Activated naive CD8-positive, alpha-beta T cell treated with anti-CD3 and anti-CD28 coated beads for 36 hours (primary cell): ENCODE data around the gene IL1RL2. TPM values are rescaled to one million over a fixed set of nuclear protein-coding genes. Genes with fewer than 3 reads are reported as not detected.
A peak's percentile ranks its signal among the peaks of the same experiment; 100 is the strongest.

Source experiments
- DNase-seq: peaks from one replicate; pipeline ENCODE4 v3.0.0; 2021
- H3K27ac Mint-ChIP-seq: one replicate; pipeline ENCODE4 v1.8.0; 2022; ENCODE audit warnings: mild to moderate bottlenecking, moderate library complexity, mixed read lengths
- H3K27me3 Mint-ChIP-seq: one replicate; pipeline ENCODE4 v1.8.0; 2022; ENCODE audit warnings: mild to moderate bottlenecking, mixed read lengths
- H3K36me3 Mint-ChIP-seq: one replicate; pipeline ENCODE4 v1.8.0; 2021; ENCODE audit warnings: mild to moderate bottlenecking, mixed read lengths
- H3K4me1 Mint-ChIP-seq: one replicate; pipeline ENCODE4 v1.8.0; 2021; ENCODE audit warnings: mixed read lengths
- H3K4me3 Mint-ChIP-seq: one replicate; pipeline ENCODE4 v1.8.0; 2022; ENCODE audit warnings: mild to moderate bottlenecking, moderate library complexity, mixed read lengths
- H3K9me3 Mint-ChIP-seq: one replicate; pipeline ENCODE4 v1.8.0; 2022; ENCODE audit warnings: mixed read lengths
- total RNA-seq, 2 experiments: library from RNA; stranded (reverse); gene quantifications; one replicate each; pipeline ENCODE4 v1.2.3, GENCODE V29; 2021

The IL1RL2 gene
- total RNA-seq = under 1 TPM in 1 of 2 experiments, not detected in 1; 0.25 TPM

GRCh38 chr2:102186791-102187495 lies at the start of gene IL1RL2:
Gene IL1RL2 (plus strand): TSS chr2:102187023. CDS start chr2:102187868, 845 bp downstream.
- no peak for DNase-seq
- Mint-ChIP-seq H3K4me1 (peaks cover 11% of the 10 kb centered on the region), H3K36me3 (peaks cover 6% of the 10 kb centered on the region), H3K4me3 (peak within 1 kb of the TSS; percentile 76), H3K27me3 (peaks cover 39% of the 10 kb centered on the region), H3K9me3 (peaks cover 6% of the 10 kb centered on the region), H3K27ac (peak within 1 kb of the TSS; percentile 85)

GRCh38 chr2:102137138-102137537 lies 49.7 kb upstream of the IL1RL2 start:
- Mint-ChIP-seq H3K27me3 (peaks cover 22% of the 10 kb centered on the region), H3K9me3 (peaks cover 30% of the 10 kb centered on the region), H3K27ac (peak overlapping the region; percentile 83), H3K4me1 (peaks cover 33% of the 10 kb centered on the region), H3K36me3 (peaks cover 38% of the 10 kb centered on the region), H3K4me3 (peak overlapping the region; percentile 19)
- peak; percentile 38 for DNase-seq

GRCh38 chr2:102138331-102138730 lies 48.5 kb upstream of the IL1RL2 start:
- no peak for DNase-seq
- peaks cover 43% of the 10 kb centered on the region for H3K36me3 Mint-ChIP-seq
- peak overlapping the region; percentile 83 for H3K27ac Mint-ChIP-seq
- peaks cover 35% of the 10 kb centered on the region for H3K9me3 Mint-ChIP-seq
- no peak overlapping the region for H3K4me3 Mint-ChIP-seq
- H3K4me1 Mint-ChIP-seq = peaks cover 39% of the 10 kb centered on the region
- peaks cover 26% of the 10 kb centered on the region for H3K27me3 Mint-ChIP-seq

- no peak for DNase-seq
- Mint-ChIP-seq H3K4me3 (no peak overlapping the region), H3K27ac (peak overlapping the region; percentile 42), H3K4me1 (peaks cover 39% of the 10 kb centered on the region), H3K27me3 (peaks cover 40% of the 10 kb centered on the region), H3K9me3 (peaks cover 45% of the 10 kb centered on the region), H3K36me3 (peaks cover 53% of the 10 kb centered on the region)
These were observed 47.0 kb upstream of the IL1RL2 start for GRCh38 chr2:102139851-102140250.

- DNase-seq = no peak
- peaks cover 57% of the 10 kb centered on the region for H3K36me3 Mint-ChIP-seq
- H3K4me1 Mint-ChIP-seq = peaks cover 39% of the 10 kb centered on the region
- no peak overlapping the region for H3K27ac Mint-ChIP-seq
- H3K27me3 Mint-ChIP-seq = peaks cover 40% of the 10 kb centered on the region
- H3K4me3 Mint-ChIP-seq = no peak overlapping the region
- H3K9me3 Mint-ChIP-seq = peaks cover 50% of the 10 kb centered on the region
These were observed 46.4 kb upstream of the IL1RL2 start for GRCh38 chr2:102140377-102140776.

GRCh38 chr2:102141011-102141943 lies 45.5 kb upstream of the IL1RL2 start:
- Mint-ChIP-seq H3K9me3 (peaks cover 57% of the 10 kb centered on the region), H3K4me1 (peaks cover 39% of the 10 kb centered on the region), H3K27ac (no peak overlapping the region), H3K4me3 (no peak overlapping the region), H3K36me3 (peaks cover 65% of the 10 kb centered on the region), H3K27me3 (peaks cover 40% of the 10 kb centered on the region)
- DNase-seq = no peak

GRCh38 chr2:102141970-102142828 lies 44.6 kb upstream of the IL1RL2 start, which contains the start of gene IL1R1:
Gene IL1R1 (plus strand): TSS chr2:102142746. CDS start chr2:102157725, 14,979 bp downstream.
- Mint-ChIP-seq H3K27ac (no peak within 1 kb of the TSS), H3K9me3 (peaks cover 57% of the 10 kb centered on the region), H3K4me3 (peak within 1 kb of the TSS; percentile 54), H3K4me1 (peaks cover 37% of the 10 kb centered on the region), H3K27me3 (peaks cover 40% of the 10 kb centered on the region), H3K36me3 (peaks cover 67% of the 10 kb centered on the region)
- DNase-seq = peak; percentile 34

- H3K4me1 Mint-ChIP-seq = peaks cover 36% of the 10 kb centered on the region
- H3K36me3 Mint-ChIP-seq = peaks cover 67% of the 10 kb centered on the region
- H3K9me3 Mint-ChIP-seq = peaks cover 58% of the 10 kb centered on the region
- no peak for DNase-seq
- H3K4me3 Mint-ChIP-seq = peak overlapping the region; percentile 50
- no peak overlapping the region for H3K27ac Mint-ChIP-seq
- H3K27me3 Mint-ChIP-seq = peaks cover 40% of the 10 kb centered on the region
These were observed 43.9 kb upstream of the IL1RL2 start for GRCh38 chr2:102142829-102143449.

- Mint-ChIP-seq H3K4me3 (peak overlapping the region; percentile 50), H3K27ac (no peak overlapping the region), H3K36me3 (peaks cover 66% of the 10 kb centered on the region), H3K4me1 (peaks cover 36% of the 10 kb centered on the region), H3K9me3 (peaks cover 59% of the 10 kb centered on the region), H3K27me3 (peaks cover 40% of the 10 kb centered on the region)
- DNase-seq = no peak
These were observed 43.3 kb upstream of the IL1RL2 start for GRCh38 chr2:102143450-102143985.

GRCh38 chr2:102144128-102144527 lies 42.7 kb upstream of the IL1RL2 start:
- no peak overlapping the region for H3K4me3 Mint-ChIP-seq
- peaks cover 68% of the 10 kb centered on the region for H3K36me3 Mint-ChIP-seq
- DNase-seq = no peak
- no peak overlapping the region for H3K27ac Mint-ChIP-seq
- peaks cover 33% of the 10 kb centered on the region for H3K4me1 Mint-ChIP-seq
- peaks cover 40% of the 10 kb centered on the region for H3K27me3 Mint-ChIP-seq
- peaks cover 63% of the 10 kb centered on the region for H3K9me3 Mint-ChIP-seq

GRCh38 chr2:102145107-102145506 lies 41.7 kb upstream of the IL1RL2 start:
- peaks cover 40% of the 10 kb centered on the region for H3K27me3 Mint-ChIP-seq
- peaks cover 59% of the 10 kb centered on the region for H3K36me3 Mint-ChIP-seq
- no peak overlapping the region for H3K27ac Mint-ChIP-seq
- no peak for DNase-seq
- no peak overlapping the region for H3K4me3 Mint-ChIP-seq
- peaks cover 63% of the 10 kb centered on the region for H3K9me3 Mint-ChIP-seq
- H3K4me1 Mint-ChIP-seq = peaks cover 28% of the 10 kb centered on the region

- Mint-ChIP-seq H3K27me3 (peaks cover 34% of the 10 kb centered on the region), H3K4me3 (no peak overlapping the region), H3K4me1 (peaks cover 28% of the 10 kb centered on the region), H3K27ac (no peak overlapping the region), H3K36me3 (peaks cover 56% of the 10 kb centered on the region), H3K9me3 (peaks cover 59% of the 10 kb centered on the region)
- no peak for DNase-seq
These were observed 40.9 kb upstream of the IL1RL2 start for GRCh38 chr2:102145934-102146333.

GRCh38 chr2:102147935-102148334 lies 38.9 kb upstream of the IL1RL2 start:
- Mint-ChIP-seq H3K9me3 (peaks cover 55% of the 10 kb centered on the region), H3K4me3 (no peak overlapping the region), H3K4me1 (peaks cover 22% of the 10 kb centered on the region), H3K36me3 (peaks cover 52% of the 10 kb centered on the region), H3K27me3 (peaks cover 18% of the 10 kb centered on the region), H3K27ac (peak overlapping the region; percentile 72)
- DNase-seq = peak; percentile 62

GRCh38 chr2:102149243-102149642 lies 37.6 kb upstream of the IL1RL2 start:
- DNase-seq = no peak
- no peak overlapping the region for H3K4me3 Mint-ChIP-seq
- peaks cover 47% of the 10 kb centered on the region for H3K9me3 Mint-ChIP-seq
- H3K36me3 Mint-ChIP-seq = peaks cover 41% of the 10 kb centered on the region
- peaks cover 5% of the 10 kb centered on the region for H3K27me3 Mint-ChIP-seq
- H3K4me1 Mint-ChIP-seq = peaks cover 19% of the 10 kb centered on the region
- H3K27ac Mint-ChIP-seq = no peak overlapping the region
